ENCODE results near the gene RBM38.
"Not testable (repeated sequence)": the region's sequence is repeated elsewhere in the genome, so short reads cannot be mapped to it uniquely, and the experiment has no call there.

The RBM38 gene

GRCh38 chr20:57350081-57350710 is 41.0 kb upstream of the RBM38 start:
- DNase-seq (ENCODE audit: low read depth), result no peak
- TF ChIP-seq CTCF (IDR thresholded peaks at IDR 0.05; ENCODE audit: insufficient read depth, low read depth, low read length, missing control alignments), result no peak
- H3K4me3 ChIP-seq (ENCODE audit: low read depth, low read length), result no peak overlapping the region

GRCh38 chr20:57350726-57351041 is 40.5 kb upstream of the RBM38 start:
- not testable (repeated sequence) for DNase-seq (ENCODE audit: low read depth)
- H3K4me3 ChIP-seq (ENCODE audit: low read depth, low read length), result peak overlapping the region; percentile 97

- DNase-seq (ENCODE audit: low read depth), result peak; percentile 94
- no peak for TF ChIP-seq CTCF (IDR thresholded peaks at IDR 0.05; ENCODE audit: insufficient read depth, low read depth, low read length, missing control alignments)
These were observed 40.0 kb upstream of the RBM38 start, which contains the start of gene RAE1 for GRCh38 chr20:57351042-57351783. RAE1 (plus strand) TSS chr20:57351255; CDS start chr20:57354039, 2,784 bp downstream.

GRCh38 chr20:57352305-57352704 is 38.9 kb upstream of the RBM38 start:
- peak overlapping the region; percentile 97 for H3K4me3 ChIP-seq (ENCODE audit: low read depth, low read length)
- no peak for TF ChIP-seq CTCF (IDR thresholded peaks at IDR 0.05; ENCODE audit: insufficient read depth, low read depth, low read length, missing control alignments)
- DNase-seq (ENCODE audit: low read depth), result no peak

More at GRCh38 chr20:57351042-57351783, 40.0 kb upstream of the RBM38 start, which contains the start of gene RAE1:
- peak within 1 kb of the TSS; percentile 97 for H3K4me3 ChIP-seq (ENCODE audit: low read depth, low read length)

- DNase-seq (ENCODE audit: low read depth), result no peak
- no peak for TF ChIP-seq CTCF (IDR thresholded peaks at IDR 0.05; ENCODE audit: insufficient read depth, low read depth, low read length, missing control alignments)
- H3K4me3 ChIP-seq (ENCODE audit: low read depth, low read length), result no peak overlapping the region
These were observed 37.8 kb upstream of the RBM38 start for GRCh38 chr20:57353351-57353750.

GRCh38 chr20:57361517-57361916 is 29.7 kb upstream of the RBM38 start:
- no peak for DNase-seq (ENCODE audit: low read depth)
- H3K4me3 ChIP-seq (ENCODE audit: low read depth, low read length), result no peak overlapping the region
- TF ChIP-seq CTCF (IDR thresholded peaks at IDR 0.05; ENCODE audit: insufficient read depth, low read depth, low read length, missing control alignments), result no peak

- DNase-seq (ENCODE audit: low read depth), result no peak
- TF ChIP-seq CTCF (IDR thresholded peaks at IDR 0.05; ENCODE audit: insufficient read depth, low read depth, low read length, missing control alignments), result no peak
- no peak overlapping the region for H3K4me3 ChIP-seq (ENCODE audit: low read depth, low read length)
These were observed 26.7 kb upstream of the RBM38 start for GRCh38 chr20:57364451-57364850.
